NCI-H1436 treated with DMSO at 0.1 percent for 48 hours (cell line): ENCODE results near the gene TMEM130.
A peak's percentile ranks its signal among the peaks of the same experiment; 100 is the strongest.

Experiments used
- DNase-seq: peaks from one replicate; lab custom pipeline; 2025; lab: John Stamatoyannopoulos, UW

TMEM130 gene

GRCh38 chr7:98807068-98808048 is 62.5 kb downstream of the TMEM130 start:
- DNase-seq: no peak

DNA sequence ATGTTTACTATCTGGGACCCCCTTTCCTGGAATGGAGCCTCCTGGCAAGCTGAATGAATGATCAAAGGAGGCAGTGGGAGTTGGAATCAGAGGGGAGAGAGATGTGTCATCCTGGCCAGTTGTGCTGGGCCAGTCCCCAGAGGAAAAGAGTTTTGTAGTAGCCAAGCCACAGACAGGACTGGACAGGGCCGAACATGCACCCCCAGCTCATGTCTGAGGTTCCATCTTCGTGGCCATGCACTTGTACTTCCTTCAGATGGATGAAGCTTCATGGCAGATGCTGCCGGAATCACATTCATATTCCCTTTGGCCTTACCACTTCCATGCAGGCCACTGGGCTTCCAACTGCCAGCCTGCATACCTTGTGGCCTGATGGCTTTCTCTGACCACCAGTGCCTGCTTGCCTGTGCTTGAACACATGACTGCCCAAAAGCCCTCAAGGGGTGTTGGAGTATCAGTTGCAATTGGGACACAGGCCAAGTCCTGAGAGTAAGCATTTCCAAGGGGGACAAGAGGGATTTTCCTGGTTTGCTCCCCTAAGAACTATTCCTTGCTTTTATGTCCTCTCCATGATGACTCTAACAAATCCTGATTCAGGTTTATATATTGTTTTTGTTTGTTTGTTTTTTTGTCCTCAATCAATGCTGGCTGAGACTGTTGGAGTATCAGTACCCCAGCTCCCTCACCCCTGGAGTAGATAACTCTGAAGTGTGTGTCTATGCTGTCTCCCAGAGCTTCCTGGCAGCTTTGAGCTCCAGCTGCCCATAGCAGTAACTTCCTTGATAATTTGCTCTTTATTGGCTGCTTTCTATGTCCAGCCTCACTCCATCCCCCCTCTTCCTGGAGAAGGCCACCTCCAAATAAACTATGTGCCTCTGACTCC is 63.6 kb downstream of the TMEM130 start:
- no peak for DNase-seq

GRCh38 chr7:98802781-98803110 is 67.1 kb downstream of the TMEM130 start:
- no peak for DNase-seq

- peak; percentile 26 for DNase-seq
Observed at GRCh38 chr7:98802088-98802780, 67.6 kb downstream of the TMEM130 start.

DNA sequence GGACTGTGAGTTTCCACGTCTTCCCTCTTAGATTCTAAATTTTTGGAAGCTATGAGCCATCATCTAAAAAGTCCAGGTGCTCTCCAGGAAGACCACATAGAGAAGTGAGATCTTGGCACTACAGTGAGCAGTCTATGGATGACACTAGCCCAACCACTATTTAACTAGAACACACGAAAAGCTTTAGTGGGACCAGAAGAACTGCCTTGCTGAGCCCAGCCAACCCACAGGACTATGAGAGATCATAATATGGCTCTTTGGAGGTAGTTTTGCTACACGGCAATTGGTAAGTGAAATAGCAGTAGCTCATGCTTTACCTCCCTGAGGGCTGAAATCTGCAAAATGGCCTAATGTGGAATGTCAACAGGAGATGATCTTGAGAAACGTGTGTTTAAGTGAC is 68.8 kb downstream of the TMEM130 start:
- no peak for DNase-seq

- no peak for DNase-seq
Observed at GRCh38 chr7:98797150-98797549, 72.7 kb downstream of the TMEM130 start.
